ENCODE data around the gene C1orf198. TPM values are rescaled to one million over a fixed set of nuclear protein-coding genes. Genes with fewer than 3 reads are reported as not detected.

The C1orf198 gene
- total RNA-seq, 1 donor from 2014 or later, result 68.4 TPM

- DNase-seq, result no peak
Observed at GRCh38 chr1:230832476-230832875, 35.8 kb downstream of the C1orf198 start.

- DNase-seq, result peak; percentile 72
Observed at GRCh38 chr1:230831771-230832170, 36.5 kb downstream of the C1orf198 start.

DNA sequence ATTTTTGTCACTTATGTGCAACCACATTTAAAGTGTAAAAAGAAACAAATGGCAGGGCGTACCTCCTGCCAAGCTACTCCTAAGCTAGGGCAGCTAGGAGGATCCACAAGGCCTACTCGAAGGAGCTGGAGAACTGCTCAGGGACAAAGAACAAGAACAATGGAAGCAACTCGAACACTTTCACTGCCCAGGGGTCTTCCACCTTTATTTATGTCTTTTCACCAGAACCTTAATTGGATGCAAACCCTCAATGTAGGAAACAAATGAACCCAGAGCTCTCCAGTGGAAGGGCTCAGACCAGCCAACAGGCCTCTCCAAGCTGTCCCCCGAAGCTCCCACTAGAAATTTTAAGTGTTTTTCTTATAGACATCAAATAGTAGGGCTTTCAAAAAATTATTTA, 39.9 kb downstream of the C1orf198 start:
- no peak for DNase-seq

- DNase-seq, result no peak
Observed at GRCh38 chr1:230827801-230828200, 40.5 kb downstream of the C1orf198 start.

GRCh38 chr1:230827081-230827681, 41.1 kb downstream of the C1orf198 start:
- peak; percentile 93 for DNase-seq

DNA sequence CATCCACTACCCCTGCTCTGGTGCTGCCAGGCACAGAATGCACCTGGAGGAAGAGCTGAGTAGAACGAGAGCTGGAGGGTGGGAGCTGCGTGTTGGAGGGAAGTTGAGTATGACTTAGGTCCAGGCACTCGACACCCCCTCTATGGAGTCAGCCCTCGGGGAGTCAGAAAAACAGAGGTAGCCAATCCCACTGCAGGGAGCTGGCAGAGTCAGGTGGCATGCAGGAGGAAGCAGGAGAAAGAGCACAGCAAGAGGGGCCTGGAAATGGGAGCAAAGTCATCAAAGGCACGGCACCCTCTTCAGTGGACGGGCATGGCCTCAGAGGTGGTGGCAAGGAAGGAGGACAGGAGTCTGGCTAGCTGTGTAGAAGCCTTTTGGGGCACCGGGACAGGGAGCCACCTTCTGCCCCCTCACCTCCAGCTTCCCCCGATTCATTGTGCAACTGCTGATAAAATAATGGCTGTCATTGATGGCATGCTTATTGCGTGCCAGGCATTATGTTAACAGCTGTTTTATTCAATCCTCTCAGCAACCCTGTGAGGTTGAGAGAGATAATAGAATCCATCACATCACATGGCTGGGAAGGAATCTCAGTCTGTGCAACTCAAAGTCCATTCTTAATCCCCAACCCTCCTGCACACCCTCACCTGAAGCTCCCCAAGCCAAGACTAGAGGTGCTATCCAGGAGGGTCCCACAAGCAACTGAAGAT, 42.0 kb downstream of the C1orf198 start:
- peak; percentile 58 for DNase-seq

GRCh38 chr1:230825761-230826160, 42.6 kb downstream of the C1orf198 start:
- peak; percentile 18 for DNase-seq

DNA sequence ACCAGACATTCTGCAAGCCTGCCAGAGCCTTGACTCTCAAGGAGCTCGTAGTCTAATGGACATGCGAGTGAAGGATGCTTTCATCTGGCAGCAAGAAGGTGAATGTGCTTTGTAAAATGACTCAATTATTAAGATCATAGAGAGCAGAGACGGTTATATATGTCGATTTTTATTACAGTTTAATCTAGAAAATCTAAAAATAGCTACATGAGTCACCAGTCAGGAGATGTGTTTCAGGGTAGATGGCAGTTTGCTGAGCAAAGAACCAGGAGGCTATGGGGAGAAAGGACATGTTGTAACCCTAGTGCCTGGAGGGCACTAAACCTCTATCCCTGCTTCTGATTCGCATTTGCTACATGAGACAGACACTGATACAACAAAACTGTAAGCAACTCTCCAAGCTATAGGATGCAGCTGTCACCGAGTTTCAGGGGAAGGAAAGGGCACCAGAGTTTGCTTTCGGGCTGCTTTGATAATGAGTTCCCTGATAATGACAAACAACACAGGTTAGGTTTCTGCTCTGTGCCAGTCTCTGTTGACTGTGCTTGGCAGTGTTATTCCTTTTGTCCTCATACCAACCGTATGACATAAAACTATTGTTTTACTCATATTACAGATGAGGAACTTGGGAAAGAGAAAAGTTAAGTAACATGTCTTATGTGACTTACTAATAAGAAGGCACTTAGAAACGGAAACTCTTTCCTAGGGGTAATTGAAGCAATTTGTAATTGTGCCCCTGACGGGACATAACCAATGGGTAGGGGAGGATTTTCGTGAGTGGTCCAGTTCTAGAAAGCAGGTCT, 43.2 kb downstream of the C1orf198 start:
- DNase-seq, result peak; percentile 75

DNA sequence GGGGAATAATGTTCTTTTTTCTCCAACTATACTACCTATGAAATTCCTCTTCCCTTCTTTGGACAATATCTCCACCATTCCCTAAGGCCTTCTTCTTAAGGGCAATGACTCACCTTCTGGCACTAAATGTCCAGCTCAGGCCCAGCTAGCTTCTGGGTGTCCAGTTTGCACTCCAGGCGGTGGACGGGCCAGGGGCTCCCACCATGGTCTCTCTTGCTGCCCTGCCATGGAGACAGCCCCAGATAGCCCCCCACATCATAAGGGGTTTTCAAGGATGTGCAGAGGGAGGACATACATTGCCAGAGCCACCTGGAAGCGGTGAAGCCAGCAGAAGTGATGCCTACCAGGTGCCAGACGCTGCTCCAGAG, 43.8 kb downstream of the C1orf198 start:
- no peak for DNase-seq

GRCh38 chr1:230823931-230824381, 44.4 kb downstream of the C1orf198 start:
- DNase-seq, result no peak

- DNase-seq, result peak; percentile 89
Observed at GRCh38 chr1:230823426-230823825, 44.9 kb downstream of the C1orf198 start.

DNA sequence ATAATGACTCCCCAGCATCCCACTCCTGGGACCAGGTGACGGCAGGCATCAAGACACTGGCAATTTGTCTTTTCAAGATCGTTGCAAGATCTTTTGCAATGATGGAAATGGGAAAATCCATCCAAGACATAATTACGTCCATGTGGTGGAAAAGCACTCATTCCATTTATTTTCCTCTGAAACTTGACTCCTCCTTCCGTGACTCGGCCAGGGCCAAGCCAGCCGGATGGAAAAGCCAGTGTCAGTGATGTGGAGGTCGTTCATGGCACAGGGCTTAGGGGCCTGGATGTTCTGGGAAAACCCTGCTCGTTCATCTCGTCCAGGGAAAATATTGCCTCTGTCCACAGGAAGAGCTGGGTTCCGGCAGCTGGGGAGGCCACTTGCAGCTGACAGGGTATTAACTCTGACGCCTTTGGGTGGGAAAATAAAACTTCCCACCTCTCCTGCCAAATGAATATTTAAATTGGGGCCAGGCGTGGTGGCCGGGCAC, 46.2 kb downstream of the C1orf198 start:
- peak; percentile 82 for DNase-seq

- DNase-seq, result no peak
Observed at GRCh38 chr1:230821346-230821745, 47.0 kb downstream of the C1orf198 start.

DNA sequence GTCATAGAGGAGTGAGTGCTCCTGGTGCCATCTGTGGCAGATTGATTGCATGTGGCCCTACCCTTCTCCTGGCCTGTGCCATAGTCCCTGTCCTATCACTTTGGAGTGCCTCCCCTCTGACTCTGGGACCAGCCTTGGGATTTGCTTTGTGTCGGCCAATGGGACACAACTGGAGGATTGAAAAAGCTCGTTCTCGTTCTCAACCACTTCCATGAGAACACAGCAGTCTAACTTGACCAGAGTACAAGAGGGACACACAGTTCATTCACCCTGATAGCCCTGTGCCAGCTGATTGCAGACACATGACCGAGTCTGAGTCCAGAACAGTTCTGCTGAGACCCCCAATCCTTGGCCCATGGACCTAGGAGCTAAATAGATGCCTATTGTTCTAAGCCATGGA, 47.8 kb downstream of the C1orf198 start:
- DNase-seq, result no peak

DNA sequence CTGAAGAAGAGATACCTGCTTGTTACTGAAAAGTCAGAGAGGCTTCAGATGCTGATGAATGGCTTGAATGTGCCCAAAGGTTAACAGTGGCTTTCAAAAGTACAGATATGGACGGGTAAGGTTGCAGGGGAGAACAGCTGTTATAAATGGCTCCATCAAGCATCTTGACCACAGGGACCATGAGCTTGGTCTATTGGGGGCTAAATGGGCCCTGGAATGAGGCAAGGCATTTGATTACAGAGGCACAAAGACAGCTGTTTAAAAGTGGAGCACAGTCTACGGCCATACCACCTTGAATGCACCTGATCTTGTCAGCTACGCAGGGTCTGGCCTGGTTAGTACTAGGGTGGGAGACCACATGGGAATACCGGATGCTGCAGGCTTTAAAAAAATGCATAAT, 48.3 kb downstream of the C1orf198 start:
- DNase-seq, result no peak

- no peak for DNase-seq
Observed at GRCh38 chr1:230818901-230819300, 49.4 kb downstream of the C1orf198 start.

DNA sequence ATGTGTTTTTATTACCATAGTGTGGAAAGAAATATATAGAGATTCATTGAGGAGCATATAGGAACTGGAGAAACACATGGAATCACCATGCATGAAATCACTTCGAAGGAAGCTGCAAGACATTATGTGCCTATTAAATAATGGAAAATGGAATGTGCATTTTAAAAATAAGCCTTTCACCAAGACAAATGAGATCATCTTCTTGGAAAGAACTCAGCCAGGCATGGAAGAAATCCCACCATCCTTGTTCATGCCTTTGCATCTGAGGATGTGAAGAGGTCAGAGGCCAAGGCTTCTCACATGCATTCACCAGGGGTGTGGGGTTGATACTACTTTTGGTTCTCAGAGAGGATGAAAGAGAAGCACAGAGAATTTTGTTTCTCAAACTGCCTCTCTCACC, 50.0 kb downstream of the C1orf198 start:
- peak; percentile 18 for DNase-seq

DNA sequence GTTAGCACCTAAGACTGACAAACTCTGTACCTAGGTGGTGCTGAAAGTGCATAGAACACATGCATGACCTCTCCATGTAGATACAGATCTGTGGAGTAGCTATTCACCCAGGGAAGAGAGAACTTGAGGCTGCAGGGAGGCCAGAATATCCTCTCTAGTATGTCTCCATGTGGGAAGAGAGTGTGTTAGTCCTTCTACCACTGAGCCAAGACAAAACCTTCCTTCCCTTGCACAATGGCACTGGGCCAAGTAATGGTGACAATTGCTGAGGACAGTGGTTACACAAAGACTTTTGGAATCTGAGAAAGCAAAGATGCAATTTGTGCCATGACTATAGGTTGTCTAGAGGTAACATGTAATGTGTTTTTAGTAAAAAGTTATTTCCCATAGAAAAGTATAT, 52.3 kb downstream of the C1orf198 start:
- no peak for DNase-seq

GRCh38 chr1:230814949-230815692, 53.2 kb downstream of the C1orf198 start:
- peak; percentile 42 for DNase-seq

DNA sequence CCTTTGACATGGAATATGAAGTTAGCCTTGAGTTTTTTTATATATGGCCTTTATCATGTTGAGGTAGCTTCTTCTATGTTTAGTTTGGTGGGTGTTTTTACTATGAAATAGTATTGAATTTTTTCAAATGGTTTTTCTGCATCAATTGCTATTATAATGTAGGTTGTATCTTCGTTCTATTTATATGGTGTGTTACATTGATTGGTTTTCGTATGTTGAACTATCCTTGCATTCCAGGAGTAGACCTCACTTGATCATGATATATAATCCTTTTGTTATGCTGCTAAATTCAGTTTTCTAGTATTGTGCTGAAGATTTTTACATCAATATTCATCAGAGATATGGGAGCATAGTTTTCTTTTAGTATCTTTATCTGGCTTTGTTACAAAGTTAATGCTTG, 55.8 kb downstream of the C1orf198 start:
- DNase-seq, result no peak

DNA sequence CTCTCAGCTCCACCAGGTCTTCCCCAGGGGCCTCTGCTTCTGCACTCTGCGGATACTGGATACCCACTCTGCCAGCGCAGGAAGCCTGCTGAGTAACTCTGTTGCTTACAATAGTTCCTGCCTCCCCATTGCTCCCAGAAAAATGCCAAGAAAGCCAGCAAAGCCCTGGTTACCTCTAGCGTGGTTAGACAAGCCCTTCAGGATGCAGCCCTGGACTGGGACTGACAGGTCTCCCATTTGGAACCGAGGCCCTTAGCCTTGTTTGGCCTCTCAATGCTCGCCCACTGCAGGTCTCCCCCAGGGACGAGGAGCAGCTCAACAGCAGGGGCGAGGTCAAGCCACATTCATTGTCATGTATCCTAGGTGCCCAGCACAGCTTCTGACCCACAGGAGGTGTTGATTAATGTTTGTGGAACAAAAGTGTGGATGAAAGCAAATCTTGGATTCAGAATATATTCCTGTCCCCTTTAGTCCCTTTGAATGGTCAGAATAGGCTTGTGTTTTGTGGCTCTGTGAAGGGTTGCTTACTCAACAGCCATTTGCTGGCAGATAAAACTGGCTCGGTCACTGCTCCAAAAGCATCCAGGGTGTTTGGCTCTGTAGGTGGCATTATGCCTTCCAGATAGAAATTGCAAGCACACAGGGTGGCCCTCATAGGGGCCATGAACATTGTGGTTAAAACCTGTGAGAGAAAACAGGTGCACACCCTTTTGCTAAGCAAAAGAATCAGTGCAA, 58.9 kb downstream of the C1orf198 start:
- DNase-seq, result no peak

Data from tongue (tissue), 2 donors.